H1 (cell line): ENCODE data around the gene ACER3. TPM values are rescaled to one million over a fixed set of nuclear protein-coding genes. Genes with fewer than 3 reads are reported as not detected.

Experiments used
- SIX5 ChIP-seq: IDR thresholded peaks from 2 replicates; pipeline ENCODE4 v1.6.1; 2011; ENCODE audit warnings: mild to moderate bottlenecking, low read depth, low read length
- polyA plus RNA-seq, 7 experiments: library from polyadenylated mRNA; depleted of rRNA in 3 of 7; stranded (reverse) in 5 of 7; unstranded in 2 of 7; fragments of >200 nt in 5 of 7; fragments of 200-250 nt in 2 of 7; gene quantifications; 1 replicate in 5 of 7; 2 replicates in 1 of 7; 4 replicates in 1 of 7; pipeline versions ENCODE4 v1.2.1 to v1.2.3, GENCODE V29; 2011 to 2013; ENCODE audit warnings: missing spikeins in 2 of 7, mixed read lengths in 2 of 7
- total RNA-seq: library from RNA; stranded (reverse); fragmentation: NEBNext Ultra II Directional; extraction: Animal tissue kit (Norgen Biotek cat#: 25700); gene quantifications from 2 replicates; pipeline ENCODE4 v1.2.1, GENCODE V29; 2021

ACER3 gene
- total and polyA plus RNA-seq, 2 of the 8 experiments (the other 6 are each of a cell fraction or from before 2014, with no cell fraction given) = 5.7 to 16.2 TPM

DNA sequence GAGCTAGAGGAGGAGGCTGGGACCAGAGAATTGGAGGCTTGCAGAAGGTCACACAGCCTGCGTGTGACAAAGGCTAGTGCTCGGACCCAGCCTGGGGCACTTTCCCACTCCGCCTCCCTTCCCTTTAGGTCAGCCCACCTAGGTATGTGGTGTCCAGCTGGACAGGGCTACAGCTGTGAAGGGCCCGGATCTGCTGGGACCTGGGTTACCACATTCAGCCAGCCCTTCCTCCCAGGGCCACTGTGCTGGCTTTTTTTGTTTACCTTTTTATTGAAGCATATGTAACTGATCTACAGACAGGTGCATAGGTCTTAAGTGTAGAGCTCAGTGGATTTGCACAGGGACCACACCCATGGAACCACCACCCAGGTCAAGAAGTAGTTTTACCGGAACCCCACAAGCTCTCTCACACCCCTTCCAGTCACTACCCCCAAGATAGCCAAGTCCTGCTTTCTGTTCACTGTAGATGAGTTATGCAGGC lies 214.7 kb downstream of the ACER3 start (continued):
- TF ChIP-seq SIX5 = no peak

Other genes starting within 250 kb of the ACER3 start
- gene LRRC32, start 190.2 kb upstream of the ACER3 start, total RNA-seq = 0.44 and 0.99 TPM in 2 replicates
- gene LRRC32, start 190.2 kb upstream of the ACER3 start, polyA plus RNA-seq (2011; rRNA removed) = 1.9 and 2.0 TPM in 2 replicates
- 22.8 TPM in 2 replicates for gene TSKU, start 77.6 kb upstream of the ACER3 start, total RNA-seq
- gene TSKU, start 77.6 kb upstream of the ACER3 start, polyA plus RNA-seq (2011; rRNA removed) = 28.4 and 40.7 TPM in 2 replicates
- gene B3GNT6, start 173.5 kb downstream of the ACER3 start, total RNA-seq = not detected in 2 replicates
- 0.02 TPM in 1 of 2 replicates, not detected in the other for gene B3GNT6, start 173.5 kb downstream of the ACER3 start, polyA plus RNA-seq (2011; rRNA removed)
- 22.4 and 22.6 TPM in 2 replicates for gene CAPN5, start 206.1 kb downstream of the ACER3 start, total RNA-seq
- gene CAPN5, start 206.1 kb downstream of the ACER3 start, polyA plus RNA-seq (2011; rRNA removed) = 21.5 and 26.9 TPM in 2 replicates
- gene OMP, start 241.9 kb downstream of the ACER3 start, total RNA-seq = 0.75 TPM in 1 of 2 replicates, not detected in the other
- gene OMP, start 241.9 kb downstream of the ACER3 start, polyA plus RNA-seq (2011; rRNA removed) = not detected in 2 replicates